Right cardiac atrium (tissue), 5 donors: ENCODE results near the gene ZNF124. TPM values are rescaled to one million over a fixed set of nuclear protein-coding genes. Genes with fewer than 3 reads are reported as not detected.

Source experiments
- ATAC-seq, 2 donors: fragments of 200-7000 bp; cut with Tn5 transposase; one replicate each; pipeline versions ENCODE4 v1.8.0 to v1.9.1; 2020; ENCODE audit warnings: moderate library complexity in 2 of 2, mild to moderate bottlenecking in 1 of 2
- DNase-seq, 3 donors: peaks; one replicate each; pipeline ENCODE4 v3.0.0-alpha.2; 2020
- H3K27ac ChIP-seq: one replicate; pipeline ENCODE4 v1.5.1; 2013; ENCODE audit warnings: mild to moderate bottlenecking, low read length, control low read depth, moderate library complexity
- H3K27me3 ChIP-seq: one replicate; pipeline ENCODE4 v1.6.1; 2013; ENCODE audit not compliant: control insufficient read depth, insufficient read depth
- H3K4me1 ChIP-seq: one replicate; pipeline ENCODE4 v1.6.1; 2013; ENCODE audit warnings: low read length; ENCODE audit not compliant: control insufficient read depth, insufficient read depth
- H3K4me3 ChIP-seq: one replicate; pipeline ENCODE4 v1.5.1; 2013; ENCODE audit warnings: low read length, control low read depth
- H3K9me3 ChIP-seq: one replicate; pipeline ENCODE4 v1.6.1; 2013; ENCODE audit warnings: low read length; ENCODE audit not compliant: control insufficient read depth
- WGBS: extraction: QIAGEN DNeasy Blood & Tissue Kit; methylation state at CpG from one replicate; pipeline ENCODE4 v1.1.7; 2013; 5-methylcytosine and 5-hydroxymethylcytosine counted together
- intact Hi-C, 4 donors: fragments of 100-400 bp; cut with DNase I; formaldehyde crosslinking; loops; one replicate each; pipeline versions ENCODE4 v1.11.0 to v1.14.0; 2022 to 2023
- polyA plus RNA-seq: library from polyadenylated mRNA; stranded (reverse); fragments of 200-250 nt; gene quantifications from one replicate; pipeline ENCODE4 v1.2.3, GENCODE V29; 2013
- total RNA-seq, 4 donors: library from RNA; stranded (reverse); fragmentation: NEBNext Ultra II Directional; extraction: Animal tissue kit (Norgen Biotek cat#: 25700); gene quantifications; one replicate each; pipeline ENCODE4 v1.2.1, GENCODE V29; 2021
- donor health status: healthy with polysubstance abuse.
- donor health status: DM: no; HTN: yes; CAD: no.
- donor health status: DM: no; HTN: no; CAD: no.
- donor health status: DM: no; HTN: yes; CAD: no; lungs with severe emphysema.
- donor health status: DM: yes; HTN: yes; CAD: no.

ZNF124 gene
- total and polyA plus RNA-seq, 5 donors, result 1.1 to 27.3 (median 19.5) TPM

DNA sequence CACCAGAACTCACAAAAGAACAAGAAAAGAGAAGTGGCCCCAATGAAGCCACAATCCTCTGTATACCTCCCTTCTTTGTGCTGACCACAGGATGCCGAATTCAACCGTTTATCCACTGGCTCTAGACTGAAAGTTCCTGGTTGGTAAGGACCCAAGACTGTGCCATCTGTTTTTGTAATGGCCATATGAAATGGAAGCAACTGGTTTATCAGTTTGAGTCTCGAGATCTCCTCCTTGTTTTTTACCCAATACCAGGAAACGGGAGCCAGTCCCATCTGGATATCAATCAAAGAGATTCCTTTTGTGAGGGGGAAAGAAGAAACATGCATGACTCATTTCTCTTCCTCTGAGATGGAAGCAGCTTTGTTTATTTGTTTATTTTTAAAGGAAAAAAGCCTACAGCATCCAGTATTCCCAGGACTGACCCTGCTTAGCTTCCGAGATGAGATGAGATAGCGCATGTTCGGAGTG lies 32.4 kb upstream of the ZNF124 start:
- DNase-seq (no peak), ATAC-seq (peak in 1 of 2 donors; percentile 37)
- H3K4me3 ChIP-seq, result no peak overlapping the region
- H3K4me1 ChIP-seq, result peaks cover 3% of the 10 kb centered on the region
- WGBS, result 61% methylated on average over 7 of the region's 7 CpGs
- intact Hi-C loops, result no loop called here
- H3K27me3 ChIP-seq, result no peaks in the 10 kb centered on the region
- H3K9me3 ChIP-seq, result no peaks in the 10 kb centered on the region
- H3K27ac ChIP-seq, result no peak overlapping the region

DNA sequence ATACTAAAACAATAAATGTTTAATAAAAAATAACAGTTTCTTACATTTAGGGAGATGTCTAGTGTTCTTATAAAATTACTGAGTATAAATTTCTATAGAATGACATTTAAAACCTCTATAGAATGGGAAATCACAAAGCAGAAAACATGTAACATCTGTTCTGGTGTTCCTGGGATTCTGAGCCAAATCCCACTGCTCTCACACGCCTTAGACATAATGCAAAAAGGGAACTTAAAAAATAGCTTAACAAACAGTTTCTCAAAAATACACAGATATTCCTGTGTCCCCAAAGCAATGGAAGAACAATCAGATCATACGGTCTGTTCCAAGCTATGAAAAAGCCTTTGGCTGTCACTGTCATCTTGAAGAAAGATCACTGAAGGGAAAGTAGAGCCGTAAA lies 27.0 kb upstream of the ZNF124 start:
- no peaks in the 10 kb centered on the region for H3K9me3 ChIP-seq
- ATAC-seq, result no peak
- no peaks in the 10 kb centered on the region for H3K27me3 ChIP-seq
- H3K27ac ChIP-seq, result no peak overlapping the region
- WGBS, result 79% methylated on average over 3 of the region's 3 CpGs
- no peak for DNase-seq
- no peaks in the 10 kb centered on the region for H3K4me1 ChIP-seq
- intact Hi-C loops, result no loop called here
- no peak overlapping the region for H3K4me3 ChIP-seq

DNA sequence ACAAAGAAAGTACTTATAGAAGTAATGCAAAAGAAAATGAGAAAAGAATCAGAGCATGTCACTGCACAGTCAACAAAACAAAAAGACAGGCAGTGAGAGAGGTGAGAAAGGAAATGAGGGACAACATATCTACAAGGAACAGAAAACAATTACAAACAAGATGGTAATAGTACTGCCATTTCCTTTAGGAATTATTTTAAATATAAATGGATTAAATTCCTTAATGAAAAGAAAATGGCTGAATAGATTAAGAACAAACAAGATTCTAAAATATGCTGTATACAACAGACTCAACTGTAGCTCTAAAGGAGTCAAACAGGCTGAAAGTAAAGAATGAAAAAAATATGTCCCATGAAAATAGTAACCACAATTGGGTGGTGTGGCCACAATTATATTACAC lies 22.1 kb upstream of the ZNF124 start:
- DNase-seq, result no peak
- Histone ChIP-seq H3K4me3 (no peak overlapping the region), H3K27me3 (no peaks in the 10 kb centered on the region), H3K4me1 (no peaks in the 10 kb centered on the region), H3K9me3 (no peaks in the 10 kb centered on the region), H3K27ac (no peak overlapping the region)
- ATAC-seq, result no peak
- intact Hi-C loops, result no loop called here

DNA sequence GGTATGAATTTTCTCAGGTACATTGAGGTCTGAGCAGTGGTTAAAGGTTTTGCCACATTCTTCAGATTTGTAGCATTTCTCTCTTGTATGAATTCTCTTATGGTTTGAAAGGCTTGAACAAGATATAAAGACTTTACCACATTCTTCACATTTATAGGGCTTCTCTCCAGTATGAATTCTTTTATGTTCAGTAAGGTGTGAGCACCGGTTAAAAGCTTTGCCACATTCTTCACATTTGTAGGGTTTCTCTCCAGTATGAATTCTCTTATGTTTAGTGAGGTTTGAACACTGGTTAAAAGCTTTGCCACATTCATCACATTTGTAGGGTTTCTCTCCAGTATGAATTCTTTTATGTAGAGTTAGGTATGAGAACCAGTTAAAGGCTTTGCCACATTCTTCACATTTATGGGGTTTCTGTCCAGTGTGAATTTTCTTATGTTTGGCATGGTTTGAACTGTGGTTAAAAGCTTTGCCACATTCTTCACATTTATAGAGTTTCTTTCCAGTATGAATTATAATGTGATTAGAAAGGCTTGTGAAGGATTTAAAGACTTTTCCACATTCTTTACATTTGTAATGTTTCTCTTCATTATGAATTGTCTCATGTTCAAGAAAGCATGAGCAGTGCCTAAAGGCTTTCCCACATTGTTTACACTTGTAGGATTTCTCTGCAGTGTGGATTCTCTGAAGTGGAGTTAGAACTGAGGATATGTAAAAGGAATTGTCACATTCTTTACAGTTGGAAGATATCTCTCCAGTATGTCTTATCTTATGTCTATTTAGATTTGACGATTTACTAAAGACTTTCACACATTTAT lies 18.4 kb upstream of the ZNF124 start:
- intact Hi-C loops, result no loop called here
- ATAC-seq (no peak), DNase-seq (no peak)
- H3K4me1 ChIP-seq, result no peaks in the 10 kb centered on the region
- no peaks in the 10 kb centered on the region for H3K27me3 ChIP-seq
- 77% methylated on average over 2 of the region's 2 CpGs for WGBS
- no peak overlapping the region for H3K4me3 ChIP-seq
- no peaks in the 10 kb centered on the region for H3K9me3 ChIP-seq
- no peak overlapping the region for H3K27ac ChIP-seq

DNA sequence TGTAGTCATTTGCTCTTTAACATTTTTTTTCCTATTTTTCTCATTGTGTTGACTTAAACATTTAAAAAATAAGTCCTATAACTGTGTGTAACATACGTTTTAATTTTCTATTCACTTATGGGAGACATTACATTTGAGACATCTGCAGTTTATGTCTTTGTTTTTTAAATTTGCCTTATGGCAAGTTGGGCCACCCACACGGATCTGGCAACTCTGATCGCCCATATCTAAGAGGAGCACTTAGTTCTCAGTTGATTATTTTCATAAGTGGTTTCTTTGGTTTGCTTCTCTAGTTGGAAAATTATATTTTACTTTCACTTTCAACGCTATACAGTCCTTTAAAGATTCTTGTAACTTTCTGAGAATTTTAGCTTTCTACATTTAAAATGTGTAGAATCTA lies 13.8 kb upstream of the ZNF124 start:
- 76% methylated on average over 4 of the region's 4 CpGs for WGBS
- no peaks in the 10 kb centered on the region for H3K4me1 ChIP-seq
- intact Hi-C loops, result no loop called here
- peaks cover 3% of the 10 kb centered on the region for H3K9me3 ChIP-seq
- ATAC-seq (no peak), DNase-seq (no peak)
- H3K27me3 ChIP-seq, result no peaks in the 10 kb centered on the region
- no peak overlapping the region for H3K4me3 ChIP-seq
- no peak overlapping the region for H3K27ac ChIP-seq

DNA sequence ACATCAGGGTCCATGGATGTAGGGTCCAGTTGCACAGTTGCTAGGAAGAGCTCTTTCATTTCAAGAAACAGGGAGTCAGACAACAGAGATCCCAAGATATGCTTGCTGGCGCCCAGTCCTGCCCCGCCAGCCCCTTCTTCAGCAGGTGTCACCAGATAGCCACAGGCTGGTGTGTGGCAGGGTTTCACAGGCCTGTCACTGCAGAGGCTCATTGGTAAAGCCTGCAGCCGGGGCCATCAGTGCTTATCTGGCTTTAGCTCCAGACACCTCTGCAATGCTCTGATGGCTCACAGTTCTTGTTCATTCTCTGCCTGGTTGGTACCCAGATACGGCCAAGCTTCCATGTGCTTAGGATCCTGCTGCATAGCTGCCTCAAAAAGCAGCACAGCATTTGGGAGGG lies 12.4 kb upstream of the ZNF124 start:
- no peak for ATAC-seq
- Histone ChIP-seq H3K27ac (no peak overlapping the region), H3K4me3 (no peak overlapping the region), H3K9me3 (peaks cover 3% of the 10 kb centered on the region), H3K27me3 (no peaks in the 10 kb centered on the region), H3K4me1 (no peaks in the 10 kb centered on the region)
- intact Hi-C loops, result no loop called here
- DNase-seq, result no peak
- WGBS, result 91% methylated on average over 4 of the region's 4 CpGs

DNA sequence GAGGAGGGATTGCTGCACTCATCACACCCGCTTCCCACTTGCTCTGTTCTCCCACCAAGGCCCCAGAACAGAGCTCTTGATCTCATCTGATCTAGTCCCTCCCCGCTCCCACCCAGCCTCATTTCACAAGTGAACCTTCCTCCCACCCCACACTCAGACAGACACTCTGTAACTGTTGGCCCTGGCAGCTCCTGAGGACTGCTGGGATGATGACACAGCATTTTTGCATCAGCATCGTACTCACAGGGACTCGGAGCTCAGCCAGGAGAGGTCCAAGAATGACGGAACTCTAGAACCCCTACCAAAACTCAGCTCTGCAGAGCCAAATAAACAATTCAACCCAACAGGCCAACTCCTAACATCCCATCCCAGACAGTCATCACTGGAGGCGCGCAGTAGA lies 11.2 kb upstream of the ZNF124 start:
- no peaks in the 10 kb centered on the region for H3K27me3 ChIP-seq
- intact Hi-C loops, result no loop called here
- WGBS, result 84% methylated on average over 7 of the region's 7 CpGs
- H3K4me3 ChIP-seq, result no peak overlapping the region
- ATAC-seq (no peak), DNase-seq (no peak)
- H3K27ac ChIP-seq, result no peak overlapping the region
- H3K4me1 ChIP-seq, result no peaks in the 10 kb centered on the region
- peaks cover 3% of the 10 kb centered on the region for H3K9me3 ChIP-seq

DNA sequence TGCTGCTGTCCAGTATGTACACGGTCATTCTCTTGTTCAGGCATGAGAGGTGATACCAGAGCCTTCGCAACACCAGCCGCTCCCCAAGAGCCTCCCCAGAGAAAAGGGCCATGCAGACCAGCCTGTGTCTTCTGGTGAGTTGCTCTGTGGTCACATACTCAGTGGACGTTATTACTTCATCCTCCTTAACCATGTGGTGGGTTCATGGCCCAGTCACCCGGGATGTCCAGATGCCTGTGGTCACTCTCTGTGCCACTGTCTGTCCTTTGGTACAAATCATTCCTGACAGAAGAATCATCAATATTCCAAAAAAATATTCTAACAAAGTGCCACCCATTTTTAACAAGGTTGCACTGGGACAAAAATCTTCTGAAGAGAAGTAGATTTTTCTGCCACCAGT lies 8.8 kb upstream of the ZNF124 start:
- WGBS, result 92% methylated on average over 5 of the region's 5 CpGs
- intact Hi-C loops, result no loop called here
- Histone ChIP-seq H3K4me1 (no peaks in the 10 kb centered on the region), H3K4me3 (no peak overlapping the region), H3K27me3 (no peaks in the 10 kb centered on the region), H3K9me3 (peaks cover 3% of the 10 kb centered on the region), H3K27ac (no peak overlapping the region)
- no peak for ATAC-seq
- no peak for DNase-seq

DNA sequence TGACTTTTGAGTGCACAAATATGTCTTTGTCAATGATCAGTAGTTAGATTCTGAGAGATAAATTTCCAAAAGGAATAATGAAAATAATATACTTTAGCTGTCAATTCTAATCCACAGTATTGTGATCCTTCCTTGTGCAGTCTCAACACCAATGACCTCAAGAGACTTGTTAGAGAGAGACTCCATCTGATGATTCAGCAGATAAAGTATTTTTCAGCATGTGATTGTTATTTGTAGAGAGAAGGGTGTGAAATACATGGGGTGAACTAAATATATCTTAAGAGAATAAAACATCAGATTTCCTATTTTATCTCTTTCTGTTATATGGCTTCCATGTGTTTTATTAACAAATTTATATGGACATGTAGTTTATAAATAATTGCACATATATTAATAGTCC lies 5.9 kb upstream of the ZNF124 start:
- intact Hi-C loops, result no loop called here
- ATAC-seq (no peak), DNase-seq (no peak)
- H3K4me1 ChIP-seq, result no peaks in the 10 kb centered on the region
- H3K27me3 ChIP-seq, result no peaks in the 10 kb centered on the region
- no peaks in the 10 kb centered on the region for H3K9me3 ChIP-seq
- no peak overlapping the region for H3K27ac ChIP-seq
- H3K4me3 ChIP-seq, result no peak overlapping the region

DNA sequence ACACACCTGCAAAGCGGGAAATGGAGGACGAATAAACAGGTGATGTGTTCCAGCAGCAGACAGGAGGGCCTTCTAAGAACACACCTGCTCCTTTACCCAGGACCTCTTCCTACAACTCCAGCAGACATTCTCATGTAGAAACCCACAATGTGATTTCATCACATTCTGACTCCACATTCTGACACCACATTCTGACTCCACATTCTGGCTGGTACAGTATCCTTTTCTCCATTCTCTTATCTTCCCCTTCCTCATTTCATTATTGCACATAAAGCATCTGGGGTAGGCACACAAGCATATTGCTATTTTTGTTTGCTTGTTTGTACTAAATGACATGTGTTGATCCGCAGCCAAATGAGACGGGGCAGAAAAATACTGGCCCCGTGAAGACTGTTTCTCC lies 3.6 kb upstream of the ZNF124 start:
- 87% methylated on average over 5 of the region's 5 CpGs for WGBS
- Histone ChIP-seq H3K4me1 (no peaks in the 10 kb centered on the region), H3K9me3 (no peaks in the 10 kb centered on the region), H3K27ac (no peak overlapping the region), H3K27me3 (no peaks in the 10 kb centered on the region), H3K4me3 (no peak overlapping the region)
- DNase-seq, result no peak
- ATAC-seq, result no peak
- intact Hi-C loops, result no loop called here

DNA sequence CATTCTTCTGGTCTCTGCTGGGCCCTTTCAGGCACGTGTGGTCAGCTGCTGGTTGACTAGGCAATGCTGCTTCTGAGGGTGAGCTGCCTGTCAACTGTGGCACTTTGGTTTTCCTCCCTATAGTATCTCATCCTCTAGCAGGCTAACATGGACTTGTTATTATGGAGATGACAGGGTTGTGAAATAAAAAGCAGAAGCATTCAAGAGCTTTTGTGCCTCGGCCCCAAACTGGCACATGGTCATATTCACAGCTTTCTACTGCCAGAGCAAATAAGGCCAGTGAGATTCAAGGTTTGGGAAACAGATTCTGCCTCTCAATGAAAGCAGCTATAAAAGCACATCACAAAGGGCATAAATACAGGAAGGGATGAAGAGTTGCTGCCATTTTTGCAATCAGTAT lies 1.6 kb upstream of the ZNF124 start:
- intact Hi-C loops, result loop anchor here in 1 of 4 donors (5.0 kb wide), 1 partner anchor 46 kb away; no protein-coding TSS in a partner anchor
- Histone ChIP-seq H3K27ac (no peak overlapping the region), H3K9me3 (no peaks in the 10 kb centered on the region), H3K4me3 (no peak overlapping the region), H3K27me3 (no peaks in the 10 kb centered on the region), H3K4me1 (no peaks in the 10 kb centered on the region)
- DNase-seq (no peak), ATAC-seq (no peak)
- WGBS, result 67% methylated on average over 2 of the region's 2 CpGs

DNA sequence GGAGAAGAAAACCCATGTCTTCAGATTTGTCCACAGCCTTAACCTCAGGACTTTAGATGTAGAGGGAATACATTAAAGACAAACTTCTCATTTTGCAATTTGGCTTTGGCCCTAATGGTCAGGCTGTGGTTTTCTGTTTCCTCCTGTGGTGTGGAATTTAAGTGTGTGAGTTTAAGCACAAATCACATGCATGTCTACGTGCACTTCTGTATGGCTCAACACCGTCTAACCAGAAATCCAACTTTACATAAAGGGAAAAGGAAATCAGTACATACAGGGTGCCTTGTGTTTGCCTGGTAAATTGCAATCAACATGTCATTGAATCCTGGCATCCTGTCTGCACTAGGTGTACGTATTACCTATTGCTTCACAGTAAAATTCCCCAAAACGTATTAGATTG lies 1.2 kb upstream of the ZNF124 start:
- 80% methylated on average over 4 of the region's 4 CpGs for WGBS
- intact Hi-C loops, result loop anchor here in 1 of 4 donors (5.0 kb wide), 1 partner anchor 46 kb away; no protein-coding TSS in a partner anchor
- Histone ChIP-seq H3K27me3 (no peaks in the 10 kb centered on the region), H3K4me3 (no peak overlapping the region), H3K27ac (no peak overlapping the region), H3K9me3 (no peaks in the 10 kb centered on the region), H3K4me1 (no peaks in the 10 kb centered on the region)
- DNase-seq (no peak), ATAC-seq (no peak)
